Osteoblast (primary cell): ENCODE data around the gene HTRA1. TPM values are rescaled to one million over a fixed set of nuclear protein-coding genes. Genes with fewer than 3 reads are reported as not detected.

Experiments used
- DNase-seq: peaks from one replicate; pipeline ENCODE4 v3.0.0; 2011; ENCODE audit warnings: low spot score, mixed read lengths; ENCODE audit not compliant: insufficient read length; ENCODE audit errors: missing footprints
- H2AFZ ChIP-seq: 2 replicates; pipeline ENCODE4 v1.6.0; 2011; ENCODE audit warnings: mild to moderate bottlenecking, low read length
- H3K27ac ChIP-seq: 2 replicates; pipeline ENCODE4 v1.5.1; 2011; ENCODE audit warnings: mild to moderate bottlenecking, low read depth, low read length, moderate library complexity
- H3K27me3 ChIP-seq: 2 replicates; pipeline ENCODE4 v1.6.0; 2012; ENCODE audit warnings: mild to moderate bottlenecking, control low read depth, inconsistent platforms, low read length, moderate library complexity; ENCODE audit not compliant: insufficient read depth
- H3K36me3 ChIP-seq: 2 replicates; pipeline ENCODE4 v1.5.1; 2011; ENCODE audit warnings: mild to moderate bottlenecking, low read length, control low read depth, moderate library complexity; ENCODE audit not compliant: insufficient read depth
- H3K4me1 ChIP-seq: 2 replicates; pipeline ENCODE4 v1.5.1; 2011; ENCODE audit warnings: mild to moderate bottlenecking, low read length, control low read depth, moderate library complexity; ENCODE audit not compliant: insufficient read depth
- H3K4me2 ChIP-seq: 2 replicates; pipeline ENCODE4 v1.6.0; 2011; ENCODE audit warnings: mild to moderate bottlenecking, low read length; ENCODE audit not compliant: insufficient read depth
- H3K4me3 ChIP-seq: fragments of 200-600 bp; sonication (generic); 3 replicates; pipeline ENCODE4 v1.5.1; 2012; ENCODE audit warnings: mild to moderate bottlenecking, low read length, inconsistent platforms; ENCODE audit not compliant: insufficient read depth
- H3K79me2 ChIP-seq: 2 replicates; pipeline ENCODE4 v1.6.0; 2012; ENCODE audit warnings: mild to moderate bottlenecking, low read length, control low read depth, inconsistent platforms; ENCODE audit not compliant: insufficient read depth
- H3K9me3 ChIP-seq: 2 replicates; pipeline ENCODE4 v1.5.1; 2011; ENCODE audit warnings: low read depth, low read length, control low read depth
- H4K20me1 ChIP-seq: 2 replicates; pipeline ENCODE4 v1.6.0; 2012; ENCODE audit warnings: mild to moderate bottlenecking, low read length, control low read depth; ENCODE audit not compliant: insufficient read depth
- CTCF ChIP-seq: IDR thresholded peaks from 2 replicates; pipeline ENCODE4 v1.5.1; 2011; ENCODE audit warnings: mild to moderate bottlenecking, low read depth, low read length, moderate library complexity; ENCODE audit errors: extremely low read depth
- total RNA-seq: library from RNA; depleted of rRNA; stranded (reverse); fragments of >200 nt; gene quantifications from 2 replicates; pipeline ENCODE4 v1.2.3, GENCODE V29; 2012

HTRA1 gene
- total RNA-seq, 1 donor: 392 TPM

GRCh38 chr10:122484276-122485060 lies 23.1 kb downstream of the HTRA1 start:
- Histone ChIP-seq H3K27me3 (no peaks in the 10 kb centered on the region), H4K20me1 (peaks cover 18% of the 10 kb centered on the region), H3K4me3 (no peak overlapping the region), H3K27ac (no peak overlapping the region), H3K9me3 (no peaks in the 10 kb centered on the region), H2AFZ (no peak overlapping the region), H3K36me3 (peaks cover 20% of the 10 kb centered on the region), H3K4me2 (no peak overlapping the region), H3K79me2 (peaks cover 36% of the 10 kb centered on the region), H3K4me1 (no peaks in the 10 kb centered on the region)
- peak; percentile 17 for DNase-seq
- TF ChIP-seq CTCF: no peak

GRCh38 chr10:122485670-122486069 lies 24.3 kb downstream of the HTRA1 start:
- Histone ChIP-seq H3K4me2 (no peak overlapping the region), H3K27me3 (no peaks in the 10 kb centered on the region), H3K9me3 (no peaks in the 10 kb centered on the region), H2AFZ (no peak overlapping the region), H3K79me2 (peaks cover 24% of the 10 kb centered on the region), H3K27ac (no peak overlapping the region), H3K4me3 (no peak overlapping the region), H3K36me3 (peaks cover 20% of the 10 kb centered on the region), H3K4me1 (peaks cover 9% of the 10 kb centered on the region), H4K20me1 (peaks cover 10% of the 10 kb centered on the region)
- no peak for DNase-seq
- no peak for TF ChIP-seq CTCF

DNA sequence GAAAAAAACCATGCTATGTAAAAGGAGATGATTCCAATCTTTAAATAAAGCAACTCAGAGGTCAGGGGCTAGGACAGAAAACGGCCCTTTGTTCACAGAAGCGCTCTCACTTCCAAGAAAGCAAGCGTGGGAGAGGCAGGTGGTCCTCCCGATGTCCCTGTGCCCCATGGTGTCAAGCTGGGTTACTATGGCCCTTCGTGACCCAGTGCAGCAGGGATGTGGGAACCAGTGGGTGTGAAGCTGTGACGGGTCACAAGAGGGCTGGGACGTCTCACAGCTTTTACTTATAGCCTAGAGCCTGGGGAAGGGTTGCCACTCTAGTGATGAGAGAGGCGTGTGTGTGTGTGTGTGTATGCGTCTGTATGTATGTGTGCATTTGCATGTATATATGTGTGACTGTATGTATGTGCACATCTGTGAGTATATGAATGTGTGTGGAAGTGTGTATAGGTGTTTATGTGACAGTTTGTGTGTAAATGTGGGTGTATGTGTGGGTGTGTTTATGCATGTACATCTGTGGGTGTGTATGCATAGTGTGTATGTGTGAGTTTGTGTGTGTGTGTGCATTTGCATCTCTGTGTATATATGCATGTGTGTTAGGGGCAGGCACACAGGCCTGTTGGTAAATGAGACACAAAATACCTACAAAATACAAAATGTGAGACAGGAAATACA lies 25.2 kb downstream of the HTRA1 start:
- H2AFZ ChIP-seq: no peak overlapping the region
- no peak overlapping the region for H3K27ac ChIP-seq
- no peaks in the 10 kb centered on the region for H3K27me3 ChIP-seq
- H3K4me1 ChIP-seq: peaks cover 17% of the 10 kb centered on the region
- no peak overlapping the region for H3K4me2 ChIP-seq
- TF ChIP-seq CTCF: no peak
- H4K20me1 ChIP-seq: peaks cover 10% of the 10 kb centered on the region
- DNase-seq: no peak
- no peak overlapping the region for H3K4me3 ChIP-seq
- peaks cover 20% of the 10 kb centered on the region for H3K79me2 ChIP-seq
- peaks cover 20% of the 10 kb centered on the region for H3K36me3 ChIP-seq
- no peaks in the 10 kb centered on the region for H3K9me3 ChIP-seq

DNA sequence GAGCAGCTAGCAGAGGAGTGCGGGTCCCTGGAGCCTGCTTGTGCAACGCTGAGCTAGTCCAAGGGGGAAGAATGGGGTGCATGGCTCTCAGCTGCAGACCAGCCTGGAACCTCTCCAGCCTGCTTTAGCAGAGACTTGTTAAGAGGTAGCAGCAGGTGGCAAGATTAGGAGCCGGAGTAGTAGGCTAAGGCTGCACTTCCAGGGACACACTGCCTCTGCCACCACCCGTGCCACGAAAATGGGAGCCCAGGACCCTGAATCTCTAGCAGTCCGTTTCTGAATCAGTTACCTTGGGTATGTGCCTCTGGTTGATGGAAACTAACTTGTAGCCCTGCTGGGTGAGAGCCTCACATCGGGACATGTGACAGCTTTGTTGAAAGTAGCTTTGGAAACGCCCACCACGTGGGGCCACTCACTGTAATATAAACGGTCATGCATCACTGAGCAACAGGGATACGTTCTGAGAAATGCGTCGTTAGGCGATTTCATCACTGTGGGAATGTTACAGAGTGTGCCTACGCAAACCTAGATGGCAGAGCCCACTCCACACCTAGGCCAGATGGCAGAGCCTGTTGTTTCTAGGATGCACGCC lies 25.9 kb downstream of the HTRA1 start:
- H3K36me3 ChIP-seq: peaks cover 20% of the 10 kb centered on the region
- H3K4me2 ChIP-seq: no peak overlapping the region
- peaks cover 14% of the 10 kb centered on the region for H3K79me2 ChIP-seq
- no peaks in the 10 kb centered on the region for H3K9me3 ChIP-seq
- H2AFZ ChIP-seq: no peak overlapping the region
- H4K20me1 ChIP-seq: peaks cover 7% of the 10 kb centered on the region
- no peak overlapping the region for H3K4me3 ChIP-seq
- no peaks in the 10 kb centered on the region for H3K27me3 ChIP-seq
- DNase-seq: no peak
- no peak for TF ChIP-seq CTCF
- H3K4me1 ChIP-seq: peaks cover 25% of the 10 kb centered on the region
- no peak overlapping the region for H3K27ac ChIP-seq
